Kasumi-1 (cell line): ENCODE data around the gene CFAP221.
"Not testable (repeated sequence)": the region's sequence is repeated elsewhere in the genome, so short reads cannot be mapped to it uniquely, and the experiment has no call there.

Source experiments
- DNase-seq, 2 experiments: peaks; one replicate each; lab custom pipeline; 2025; lab: John Stamatoyannopoulos, UW

CFAP221 gene

DNA sequence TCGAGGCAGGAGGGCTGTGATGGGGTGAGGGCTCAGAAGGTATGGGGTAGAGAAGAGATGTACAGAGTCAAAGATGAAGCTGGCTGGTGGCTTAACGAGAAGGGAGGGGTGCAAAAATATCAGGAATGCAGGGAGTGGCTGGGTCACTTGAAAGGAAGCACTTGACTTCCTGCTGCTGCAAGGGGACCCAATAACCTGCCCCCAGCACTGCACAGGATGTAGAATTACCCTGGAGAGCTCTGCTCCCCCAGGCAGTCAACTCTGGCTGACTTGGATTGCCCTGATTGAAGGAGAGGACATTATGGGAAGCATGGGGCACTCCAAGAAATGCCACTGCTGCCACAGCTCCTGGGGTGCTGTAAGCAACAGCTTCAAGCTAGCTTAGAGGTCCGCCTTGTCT, 41.8 kb downstream of the CFAP221 start:
- no peak for DNase-seq

- no peak for DNase-seq
Measured at GRCh38 chr2:119590873-119591272, 46.6 kb downstream of the CFAP221 start.

- DNase-seq, result no peak
Measured at GRCh38 chr2:119591523-119591922, 47.3 kb downstream of the CFAP221 start.

DNA sequence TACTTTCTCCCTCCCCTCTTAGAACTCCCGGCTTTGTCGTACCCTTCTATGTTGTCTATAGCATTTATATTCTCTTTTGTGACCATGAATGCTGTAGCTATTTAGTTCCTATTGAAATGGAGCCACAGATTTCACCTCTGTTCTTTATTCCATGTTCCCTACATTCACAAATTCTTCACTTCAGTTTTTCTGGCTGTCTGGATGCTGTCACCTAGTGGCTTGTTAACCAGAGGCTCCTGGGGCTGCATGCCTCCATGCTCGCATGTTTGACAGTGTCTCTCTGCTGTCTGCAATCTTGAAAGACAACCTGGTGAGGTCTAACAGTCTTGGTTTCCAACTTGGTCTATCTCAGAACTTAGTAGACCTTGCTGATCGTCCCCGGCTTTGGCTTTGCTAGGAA, 48.2 kb downstream of the CFAP221 start:
- DNase-seq, result no peak

DNA sequence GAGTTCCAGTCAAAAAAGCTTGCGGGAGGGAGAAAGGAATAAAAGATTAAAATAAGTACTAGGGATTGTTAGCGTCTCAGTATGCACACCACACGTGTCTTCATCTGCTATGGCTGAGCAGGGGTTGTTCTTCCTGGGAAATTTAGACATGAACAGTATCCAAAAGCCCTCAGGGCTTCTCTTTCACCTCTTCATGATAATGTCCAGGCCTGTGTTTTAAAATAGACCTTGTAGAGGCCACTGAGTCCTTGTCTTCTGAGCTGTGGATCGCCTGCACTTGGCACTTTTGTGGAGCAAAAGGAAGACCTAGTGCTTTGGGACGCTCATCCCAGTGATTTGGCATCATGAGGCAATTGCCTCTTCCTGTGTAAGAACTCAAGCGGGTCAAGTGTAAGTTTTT, 52.4 kb downstream of the CFAP221 start:
- DNase-seq, result no peak

- DNase-seq, result no peak
Measured at GRCh38 chr2:119598596-119599263, 54.5 kb downstream of the CFAP221 start.

GRCh38 chr2:119599384-119599783, 55.1 kb downstream of the CFAP221 start:
- no peak for DNase-seq

- no peak for DNase-seq
Measured at GRCh38 chr2:119605096-119605495, 60.8 kb downstream of the CFAP221 start.

DNA sequence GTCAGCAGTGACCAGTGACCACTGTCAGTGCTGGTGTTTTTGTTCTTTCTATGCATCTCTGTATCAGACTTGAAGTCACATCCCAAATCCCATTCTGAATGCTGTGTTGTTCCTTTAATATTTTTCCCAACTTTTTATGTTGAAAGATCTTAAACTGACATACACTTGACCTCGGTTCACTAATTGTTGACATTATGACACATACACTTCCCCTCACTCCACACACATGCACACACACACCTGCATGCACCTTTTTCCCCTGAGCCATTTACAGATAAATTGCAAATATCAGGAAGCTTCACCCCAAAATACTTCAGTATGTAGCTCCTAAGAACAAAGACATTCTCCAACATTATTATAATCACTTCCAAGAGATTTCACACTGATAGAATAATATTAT, 62.4 kb downstream of the CFAP221 start:
- DNase-seq, result no peak

GRCh38 chr2:119608553-119608952, 64.3 kb downstream of the CFAP221 start:
- DNase-seq, result no peak

DNA sequence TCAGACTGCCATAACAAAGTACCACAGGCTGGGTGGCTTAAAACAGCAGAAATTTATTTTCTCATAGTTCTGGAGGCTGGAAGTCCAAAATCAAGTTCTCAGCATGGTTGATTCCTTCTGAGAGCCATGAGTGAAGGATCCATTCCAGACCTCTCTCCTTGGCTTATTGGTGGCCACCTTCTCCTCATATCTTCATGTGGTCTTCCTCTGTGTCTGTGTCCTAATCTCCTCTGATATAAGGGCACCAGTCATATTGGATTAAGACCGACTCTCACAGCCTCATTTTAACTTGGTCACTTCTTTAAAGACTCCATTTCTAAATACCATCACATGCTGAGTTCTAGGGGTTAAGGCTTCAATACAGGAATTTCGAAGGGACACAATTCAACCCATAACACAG, 65.1 kb downstream of the CFAP221 start:
- no peak for DNase-seq

- DNase-seq, result not testable (repeated sequence)
Measured at GRCh38 chr2:119614140-119614539, 69.9 kb downstream of the CFAP221 start.

GRCh38 chr2:119616421-119616820, 72.2 kb downstream of the CFAP221 start:
- DNase-seq, result no peak

DNA sequence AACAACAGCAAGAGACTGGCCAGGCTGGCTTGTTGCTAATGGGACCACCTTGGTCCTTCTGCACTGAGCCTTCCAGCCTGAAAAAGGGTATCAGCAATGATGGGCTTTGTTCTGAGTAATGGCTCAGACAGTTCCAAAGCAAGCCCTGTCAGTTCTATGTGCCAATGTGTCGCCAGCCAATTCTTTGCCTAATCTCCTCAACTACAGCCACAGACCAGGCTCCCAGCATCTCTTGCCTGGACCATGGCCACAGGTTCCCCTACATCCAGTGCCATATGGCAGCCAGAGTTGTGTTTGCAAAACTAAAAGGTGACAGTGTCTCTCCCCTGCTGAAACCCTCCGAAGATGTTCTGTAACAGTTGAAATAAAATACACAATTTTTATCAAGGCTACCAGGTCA, 73.2 kb downstream of the CFAP221 start:
- no peak for DNase-seq

GRCh38 chr2:119618725-119619124, 74.5 kb downstream of the CFAP221 start:
- not testable (repeated sequence) for DNase-seq

- DNase-seq, result no peak
Measured at GRCh38 chr2:119625226-119625625, 81.0 kb downstream of the CFAP221 start.

- DNase-seq, result no peak
Measured at GRCh38 chr2:119629323-119629825, 85.1 kb downstream of the CFAP221 start.

GRCh38 chr2:119630121-119630520, 85.9 kb downstream of the CFAP221 start:
- DNase-seq, result no peak

DNA sequence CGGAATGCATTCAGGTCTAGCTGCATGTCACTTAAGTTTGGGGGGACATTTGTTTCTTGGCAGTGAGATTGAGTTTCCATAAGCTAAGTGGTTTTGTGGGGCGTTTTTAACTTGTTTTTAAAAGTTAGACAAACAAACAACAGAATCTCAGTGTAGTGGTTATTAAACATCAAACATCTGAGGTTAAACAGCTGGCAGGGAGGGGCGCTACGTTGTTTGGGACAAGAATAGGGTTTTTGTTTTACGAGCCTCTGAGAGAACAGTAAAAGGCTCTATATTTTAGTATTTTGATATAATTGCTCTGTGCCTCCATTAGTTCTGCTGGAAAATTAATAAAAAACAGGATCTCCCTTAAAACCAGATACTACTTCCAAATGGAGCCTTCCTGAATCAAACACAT, 93.1 kb downstream of the CFAP221 start:
- no peak for DNase-seq

- no peak for DNase-seq
Measured at GRCh38 chr2:119638246-119638645, 94.0 kb downstream of the CFAP221 start.

- no peak for DNase-seq
Measured at GRCh38 chr2:119638685-119639554, 94.7 kb downstream of the CFAP221 start.

DNA sequence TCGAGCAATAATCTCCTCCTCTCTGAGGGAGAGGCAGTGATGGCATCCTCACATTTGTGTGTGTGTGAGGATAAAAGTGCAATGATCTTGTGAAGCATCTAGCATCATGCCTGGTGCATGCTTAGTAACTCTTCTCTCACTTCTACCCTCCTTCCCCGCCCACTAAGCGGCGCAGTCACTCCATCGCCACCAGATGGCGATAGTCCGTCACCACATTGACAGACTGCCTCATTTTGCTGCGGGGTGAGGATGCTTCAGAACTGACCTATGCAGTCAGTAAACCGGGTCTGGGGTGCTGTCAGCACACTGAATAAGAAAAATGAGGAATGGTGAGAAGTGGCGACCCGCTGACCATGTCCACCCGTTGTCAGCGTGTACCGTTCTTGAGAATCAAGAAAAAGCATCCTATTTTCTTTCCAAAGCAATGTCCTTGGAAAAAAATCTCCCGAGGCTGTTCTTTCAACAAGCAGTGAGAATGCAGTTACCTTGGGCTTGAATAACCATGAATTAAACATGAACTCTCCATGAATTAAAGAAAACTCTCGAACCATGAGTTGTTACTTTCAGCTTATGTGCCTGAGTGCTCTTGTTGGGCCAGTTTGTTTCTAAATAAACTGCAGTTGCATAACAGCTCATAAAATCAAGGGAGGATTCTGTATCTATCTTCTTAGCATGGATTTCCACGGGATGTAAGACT, 97.5 kb downstream of the CFAP221 start:
- DNase-seq, result peak; percentile 75 to 85

DNA sequence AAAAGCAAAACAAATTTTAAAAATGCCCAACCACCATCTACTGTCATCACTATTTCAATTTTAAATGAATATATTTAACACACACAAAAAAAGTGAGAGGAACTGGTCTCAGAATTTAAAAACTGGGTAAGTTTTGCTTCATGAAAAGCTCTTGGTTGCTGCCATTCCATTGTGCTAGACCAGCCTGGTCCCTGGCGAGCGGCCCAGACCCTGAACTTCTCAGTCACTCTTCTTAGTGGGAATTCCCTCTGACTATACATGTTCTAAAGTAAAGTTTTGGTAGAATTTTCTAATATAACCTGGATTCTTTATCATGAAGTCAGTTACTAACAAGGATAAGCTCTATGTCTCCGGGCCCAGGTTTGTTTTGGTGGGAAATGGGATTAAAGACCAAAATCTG, 99.9 kb downstream of the CFAP221 start:
- DNase-seq, result no peak
